Bronchial epithelial cell (primary cell): ENCODE measurements around the gene MED28. TPM values are rescaled to one million over a fixed set of nuclear protein-coding genes. Genes with fewer than 3 reads are reported as not detected.
A peak's percentile ranks its signal among the peaks of the same experiment; 100 is the strongest.

Experiments used
- DNase-seq: peaks from one replicate; pipeline ENCODE4 v3.0.0-alpha.2; 2010; ENCODE audit warnings: low read depth
- FAIRE-seq: peaks from 2 replicates; lab custom pipeline; 2011; peaks lifted over from hg19 to GRCh38; lab: Jason Lieb, UNC
- H3K27me3 ChIP-seq: 2 replicates; pipeline ENCODE4 v1.5.1; 2011; ENCODE audit warnings: low read length; ENCODE audit not compliant: control insufficient read depth, insufficient read depth
- H3K36me3 ChIP-seq: 2 replicates; pipeline ENCODE4 v1.5.1; 2011; ENCODE audit warnings: low read length; ENCODE audit not compliant: control insufficient read depth, insufficient read depth
- H3K4me3 ChIP-seq: 2 replicates; pipeline ENCODE4 v1.5.1; 2011; ENCODE audit warnings: mild to moderate bottlenecking, low read depth, low read length, control low read depth
- CTCF ChIP-seq: IDR thresholded peaks from 2 replicates; pipeline ENCODE4 v1.5.1; 2011; ENCODE audit warnings: mild to moderate bottlenecking, moderate library complexity, low read length, control low read depth, inconsistent platforms; ENCODE audit not compliant: insufficient read depth, severe bottlenecking
- total RNA-seq: library from RNA; depleted of rRNA; stranded (reverse); fragments of >200 nt; gene quantifications from 2 replicates; pipeline ENCODE4 v1.2.1, GENCODE V29; 2014

MED28 gene
- total RNA-seq, 1 donor from 2014 or later = 12.4 TPM

- TF ChIP-seq CTCF = no peak
- Histone ChIP-seq H3K36me3 (no peaks in the 10 kb centered on the region), H3K4me3 (no peak overlapping the region), H3K27me3 (no peaks in the 10 kb centered on the region)
- FAIRE-seq = peak; percentile 18
- DNase-seq = no peak
These were observed 52.8 kb downstream of the MED28 start for GRCh38 chr4:17667253-17667652.

GRCh38 chr4:17667653-17668201 is 53.3 kb downstream of the MED28 start:
- Histone ChIP-seq H3K27me3 (no peaks in the 10 kb centered on the region), H3K36me3 (no peaks in the 10 kb centered on the region), H3K4me3 (no peak overlapping the region)
- no peak for FAIRE-seq
- no peak for DNase-seq
- TF ChIP-seq CTCF = no peak

DNA sequence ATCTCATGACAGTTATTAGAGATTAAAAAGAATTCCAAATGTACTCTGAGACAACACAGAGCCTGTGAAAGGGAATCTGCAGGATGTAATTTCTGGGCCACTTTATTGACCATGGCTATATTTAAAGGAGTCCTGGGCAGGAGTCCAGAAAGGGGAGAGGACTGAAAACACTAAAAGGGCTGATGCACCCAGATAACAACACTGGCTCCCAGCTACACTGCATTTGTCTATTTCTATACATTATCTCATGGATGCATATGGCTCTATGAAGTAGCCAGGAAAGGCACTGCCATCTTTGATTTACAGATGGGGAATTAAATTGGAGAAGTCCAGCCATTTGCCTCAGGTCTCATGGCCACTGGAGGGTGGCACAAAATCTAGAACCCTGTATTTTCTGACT is 56.0 kb downstream of the MED28 start:
- no peaks in the 10 kb centered on the region for H3K27me3 ChIP-seq
- no peak overlapping the region for H3K4me3 ChIP-seq
- H3K36me3 ChIP-seq = no peaks in the 10 kb centered on the region
- FAIRE-seq (no peak), DNase-seq (no peak)
- no peak for TF ChIP-seq CTCF

GRCh38 chr4:17680559-17681280 is 66.3 kb downstream of the MED28 start:
- no peak for FAIRE-seq
- Histone ChIP-seq H3K36me3 (no peaks in the 10 kb centered on the region), H3K27me3 (no peaks in the 10 kb centered on the region), H3K4me3 (no peak overlapping the region)
- TF ChIP-seq CTCF = no peak
- DNase-seq = no peak

DNA sequence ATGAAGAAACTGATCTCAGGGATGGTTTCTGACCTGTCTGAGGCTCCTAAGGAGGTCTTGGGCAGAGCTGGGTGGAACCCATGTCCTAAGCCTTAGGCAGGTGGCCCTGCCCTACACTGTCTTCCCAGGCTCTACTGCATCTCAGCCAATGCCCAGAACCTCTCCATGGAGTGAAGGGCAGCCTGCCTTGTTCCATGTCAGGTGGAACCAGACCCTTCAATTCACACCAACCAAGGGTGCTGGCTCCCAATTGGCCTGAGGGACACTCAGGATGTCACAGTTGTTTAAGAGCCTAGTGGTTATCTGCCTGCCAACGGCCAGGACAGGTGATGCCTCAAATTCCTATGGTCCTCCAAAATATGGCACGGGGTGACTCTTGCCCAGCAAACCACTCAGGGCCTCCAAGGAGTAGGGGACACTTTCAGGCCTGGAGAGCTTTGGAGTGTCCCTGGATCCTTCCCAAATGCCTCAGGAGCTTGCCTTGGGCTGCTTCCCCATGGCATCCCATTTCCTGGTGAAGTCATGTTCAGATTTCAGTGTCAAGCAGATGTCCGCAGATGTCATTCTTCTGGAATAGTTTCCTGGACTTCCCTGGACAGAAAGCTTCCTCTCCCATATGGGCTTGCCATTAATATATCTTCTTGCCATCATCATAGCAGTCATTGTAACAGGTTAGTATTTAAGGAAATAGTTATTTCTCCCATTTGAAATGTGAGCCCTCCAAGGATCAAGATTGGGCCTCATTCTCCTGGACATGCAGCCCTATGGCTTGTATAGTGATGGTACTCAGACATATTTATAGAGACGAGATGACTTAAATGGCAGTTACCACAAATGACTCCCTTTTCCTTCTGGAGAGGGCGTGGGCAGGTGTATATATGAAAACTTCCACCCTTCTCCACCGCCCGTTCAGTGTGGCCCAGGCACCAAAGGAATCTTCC is 67.1 kb downstream of the MED28 start:
- Histone ChIP-seq H3K36me3 (no peaks in the 10 kb centered on the region), H3K4me3 (no peak overlapping the region), H3K27me3 (no peaks in the 10 kb centered on the region)
- DNase-seq = no peak
- FAIRE-seq = peak; percentile 40
- no peak for TF ChIP-seq CTCF
